Liver (tissue), 9 donors: ENCODE results near the gene NUCKS1. TPM values are rescaled to one million over a fixed set of nuclear protein-coding genes. Genes with fewer than 3 reads are reported as not detected.

ENCODE experiments used
- DNase-seq: peaks from one replicate; pipeline ENCODE4 v3.0.0-alpha.2; 2017; ENCODE audit warnings: low spot score
- H3K27ac ChIP-seq, 2 donors: one replicate each; pipeline ENCODE4 v1.7.0; 2013; ENCODE audit warnings: inconsistent platforms in 2 of 2, low read length in 2 of 2, control low read depth in 1 of 2, low read depth in 1 of 2, mild to moderate bottlenecking in 1 of 2
- H3K27me3 ChIP-seq, 4 donors: one replicate each; pipeline versions ENCODE4 v1.6.1 to v1.7.0; 2013; ENCODE audit warnings: low read length in 3 of 4, inconsistent platforms in 1 of 4, mild to moderate bottlenecking in 1 of 4, moderate library complexity in 1 of 4; ENCODE audit not compliant: control insufficient read depth in 4 of 4, insufficient read depth in 4 of 4
- H3K36me3 ChIP-seq, 4 donors: one replicate each; pipeline versions ENCODE4 v1.6.1 to v1.7.0; 2013; ENCODE audit warnings: low read length in 3 of 4, mild to moderate bottlenecking in 3 of 4, low read depth in 1 of 4, moderate library complexity in 1 of 4; ENCODE audit not compliant: control insufficient read depth in 4 of 4, insufficient read depth in 3 of 4
- H3K4me1 ChIP-seq, 4 donors: one replicate each; pipeline versions ENCODE4 v1.6.1 to v1.7.0; 2013; ENCODE audit warnings: low read length in 3 of 4, mild to moderate bottlenecking in 3 of 4, moderate library complexity in 1 of 4; ENCODE audit not compliant: control insufficient read depth in 4 of 4, insufficient read depth in 4 of 4
- H3K4me3 ChIP-seq, 3 donors: one replicate each; pipeline versions ENCODE4 v1.6.1 to v1.7.0; 2013; ENCODE audit warnings: low read length in 3 of 3, control low read depth in 1 of 3, low read depth in 1 of 3, mild to moderate bottlenecking in 1 of 3
- H3K9ac ChIP-seq, 2 donors: one replicate each; pipeline ENCODE4 v1.7.0; 2013; ENCODE audit warnings: low read length in 2 of 2, mild to moderate bottlenecking in 2 of 2, moderate library complexity in 2 of 2, control low read depth in 1 of 2, low read depth in 1 of 2
- H3K9me3 ChIP-seq, 4 donors: one replicate each; pipeline versions ENCODE4 v1.6.1 to v1.7.0; 2013; ENCODE audit warnings: low read length in 3 of 4; ENCODE audit not compliant: control insufficient read depth in 4 of 4
- ATF3 ChIP-seq: IDR thresholded peaks from 2 replicates; pipeline ENCODE4 v1.6.1; 2016; ENCODE audit warnings: antibody characterized with exemption
- EGR1 ChIP-seq, 2 donors: IDR thresholded peaks; 2 replicates each; pipeline ENCODE4 v1.6.1; 2016 to 2018; ENCODE audit warnings: antibody characterized with exemption in 2 of 2, low read depth in 2 of 2
- FOXA1 ChIP-seq: IDR thresholded peaks from 2 replicates; pipeline ENCODE4 v1.6.1; 2016; ENCODE audit warnings: antibody characterized with exemption
- FOXA2 ChIP-seq: IDR thresholded peaks from 2 replicates; pipeline ENCODE4 v1.6.1; 2016; ENCODE audit warnings: antibody characterized with exemption
- GABPA ChIP-seq, 2 donors: IDR thresholded peaks in 1 of 2; conservative IDR thresholded peaks in 1 of 2; 2 replicates each; pipeline ENCODE4 v1.6.1; 2016; ENCODE audit warnings: antibody characterized with exemption in 2 of 2, mild to moderate bottlenecking in 1 of 2, moderate library complexity in 1 of 2
- HNF4A ChIP-seq, 2 donors: conservative IDR thresholded peaks; 2 replicates each; pipeline ENCODE4 v1.6.1; 2016; ENCODE audit warnings: antibody characterized with exemption in 2 of 2, mild to moderate bottlenecking in 2 of 2
- HNF4G ChIP-seq: IDR thresholded peaks from 2 replicates; pipeline ENCODE4 v1.6.1; 2016; ENCODE audit warnings: antibody characterized with exemption
- JUND ChIP-seq, 2 donors: IDR thresholded peaks; 2 replicates each; pipeline ENCODE4 v1.6.1; 2016; ENCODE audit warnings: antibody characterized with exemption in 2 of 2
- NR2F2 ChIP-seq: IDR thresholded peaks from 2 replicates; pipeline ENCODE4 v1.6.1; 2016; ENCODE audit warnings: antibody characterized with exemption
- RAD21 ChIP-seq, 2 donors: IDR thresholded peaks; 2 replicates each; pipeline ENCODE4 v1.6.1; 2016; ENCODE audit warnings: antibody characterized with exemption in 2 of 2, mild to moderate bottlenecking in 2 of 2
- RXRA ChIP-seq, 2 donors: IDR thresholded peaks; 2 replicates each; pipeline ENCODE4 v1.6.1; 2017 to 2018; ENCODE audit warnings: antibody characterized with exemption in 2 of 2, mild to moderate bottlenecking in 1 of 2
- SP1 ChIP-seq: IDR thresholded peaks from 2 replicates; pipeline ENCODE4 v1.6.1; 2018; ENCODE audit warnings: antibody characterized with exemption, mild to moderate bottlenecking
- TAF1 ChIP-seq: conservative IDR thresholded peaks from 2 replicates; pipeline ENCODE4 v1.6.1; 2016; ENCODE audit warnings: antibody characterized with exemption, mild to moderate bottlenecking
- YY1 ChIP-seq: IDR thresholded peaks from 2 replicates; pipeline ENCODE4 v1.6.1; 2016; ENCODE audit warnings: antibody characterized with exemption, mild to moderate bottlenecking
- ZBTB33 ChIP-seq: IDR thresholded peaks from 2 replicates; pipeline ENCODE4 v1.6.1; 2016; ENCODE audit warnings: antibody characterized with exemption
- WGBS: extraction: QIAGEN DNeasy Blood & Tissue Kit; methylation state at CpG from one replicate; pipeline ENCODE4 v1.1.7; 2013; 5-methylcytosine and 5-hydroxymethylcytosine counted together
- polyA plus RNA-seq, 2 donors: library from polyadenylated mRNA; stranded (reverse) in 1 of 2; unstranded in 1 of 2; fragments of 200-250 nt in 1 of 2; fragments of >200 nt in 1 of 2; fragmentation: Nextera tagmentation in 1 of 2; extraction: Ambion mirVana in 1 of 2; gene quantifications; one replicate each; pipeline versions ENCODE4 v1.2.1 to v1.2.3, GENCODE V29; 2013 to 2015
- total RNA-seq, 2 donors: library from RNA; depleted of rRNA; stranded (reverse); fragments of >200 nt; gene quantifications; one replicate each; pipeline ENCODE4 v1.2.3, GENCODE V29; 2014
- TF ChIP-seq, protein P1 (sequence below): IDR thresholded peaks from 2 replicates; pipeline ENCODE4 v1.6.1; 2016; ENCODE audit warnings: antibody characterized with exemption
- TF ChIP-seq, protein P2 (sequence below): IDR thresholded peaks from 2 replicates; pipeline ENCODE4 v1.6.1; 2016; ENCODE audit warnings: antibody characterized with exemption, mild to moderate bottlenecking
- TF ChIP-seq, protein P3 (sequence below): fragments of 150-350 bp; IDR thresholded peaks from 2 replicates; pipeline ENCODE4 v1.5.1; 2017; ENCODE audit warnings: improper control_type of control experiment, low read depth, low read length; ENCODE audit not compliant: missing input control
- donor health status: healthy.
- donor health status: healthy.
- donor health status: healthy.
- donor health status: healthy.
- donor health status: healthy.

NUCKS1 gene
- total and polyA plus RNA-seq, 4 donors = 27.0 to 86.1 (median 42.6) TPM

GRCh38 chr1:205714190-205714905 is 35.6 kb downstream of the NUCKS1 start:
- Histone ChIP-seq H3K27ac (peak overlapping the region; percentile 87 to 91), H3K36me3 (peaks cover 0 to 20% (median 9%) of the 10 kb centered on the region in 4 donors), H3K4me1 (peaks cover 9 to 74% (median 65%) of the 10 kb centered on the region in 4 donors), H3K27me3 (no peaks in the 10 kb centered on the region), H3K9me3 (no peaks in the 10 kb centered on the region), H3K9ac (peak overlapping the region in 1 of 2 donors; percentile 86), H3K4me3 (no peak overlapping the region)
- DNase-seq = no peak
- peak; percentile 71 for TF ChIP-seq ZBTB33
- TF ChIP-seq, protein P1, sequence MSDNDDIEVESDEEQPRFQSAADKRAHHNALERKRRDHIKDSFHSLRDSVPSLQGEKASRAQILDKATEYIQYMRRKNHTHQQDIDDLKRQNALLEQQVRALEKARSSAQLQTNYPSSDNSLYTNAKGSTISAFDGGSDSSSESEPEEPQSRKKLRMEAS = peak; percentile 76
- peak in 1 of 2 donors; percentile 71 for TF ChIP-seq JUND (IDR thresholded peaks at IDR 0.05)
- TF ChIP-seq GABPA (IDR thresholded peaks at IDR 0.05 in 1 of 2, conservative IDR thresholded peaks at IDR 0.05 in 1 of 2) = no peak
- peak; percentile 84 to 93 for TF ChIP-seq RXRA (IDR thresholded peaks at IDR 0.05)
- TF ChIP-seq SP1 = peak; percentile 68
- TF ChIP-seq HNF4G = no peak
- TF ChIP-seq, protein P2, sequence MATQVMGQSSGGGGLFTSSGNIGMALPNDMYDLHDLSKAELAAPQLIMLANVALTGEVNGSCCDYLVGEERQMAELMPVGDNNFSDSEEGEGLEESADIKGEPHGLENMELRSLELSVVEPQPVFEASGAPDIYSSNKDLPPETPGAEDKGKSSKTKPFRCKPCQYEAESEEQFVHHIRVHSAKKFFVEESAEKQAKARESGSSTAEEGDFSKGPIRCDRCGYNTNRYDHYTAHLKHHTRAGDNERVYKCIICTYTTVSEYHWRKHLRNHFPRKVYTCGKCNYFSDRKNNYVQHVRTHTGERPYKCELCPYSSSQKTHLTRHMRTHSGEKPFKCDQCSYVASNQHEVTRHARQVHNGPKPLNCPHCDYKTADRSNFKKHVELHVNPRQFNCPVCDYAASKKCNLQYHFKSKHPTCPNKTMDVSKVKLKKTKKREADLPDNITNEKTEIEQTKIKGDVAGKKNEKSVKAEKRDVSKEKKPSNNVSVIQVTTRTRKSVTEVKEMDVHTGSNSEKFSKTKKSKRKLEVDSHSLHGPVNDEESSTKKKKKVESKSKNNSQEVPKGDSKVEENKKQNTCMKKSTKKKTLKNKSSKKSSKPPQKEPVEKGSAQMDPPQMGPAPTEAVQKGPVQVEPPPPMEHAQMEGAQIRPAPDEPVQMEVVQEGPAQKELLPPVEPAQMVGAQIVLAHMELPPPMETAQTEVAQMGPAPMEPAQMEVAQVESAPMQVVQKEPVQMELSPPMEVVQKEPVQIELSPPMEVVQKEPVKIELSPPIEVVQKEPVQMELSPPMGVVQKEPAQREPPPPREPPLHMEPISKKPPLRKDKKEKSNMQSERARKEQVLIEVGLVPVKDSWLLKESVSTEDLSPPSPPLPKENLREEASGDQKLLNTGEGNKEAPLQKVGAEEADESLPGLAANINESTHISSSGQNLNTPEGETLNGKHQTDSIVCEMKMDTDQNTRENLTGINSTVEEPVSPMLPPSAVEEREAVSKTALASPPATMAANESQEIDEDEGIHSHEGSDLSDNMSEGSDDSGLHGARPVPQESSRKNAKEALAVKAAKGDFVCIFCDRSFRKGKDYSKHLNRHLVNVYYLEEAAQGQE = peak; percentile 77
- TF ChIP-seq EGR1 (IDR thresholded peaks at IDR 0.05; ENCODE audit: low read depth in 2 of 2) = peak in 1 of 2 donors; percentile 58
- TF ChIP-seq FOXA1 = peak; percentile 74
- TF ChIP-seq YY1 = peak; percentile 66
- peak; percentile 39 for TF ChIP-seq ATF3
- TF ChIP-seq, protein P3, sequence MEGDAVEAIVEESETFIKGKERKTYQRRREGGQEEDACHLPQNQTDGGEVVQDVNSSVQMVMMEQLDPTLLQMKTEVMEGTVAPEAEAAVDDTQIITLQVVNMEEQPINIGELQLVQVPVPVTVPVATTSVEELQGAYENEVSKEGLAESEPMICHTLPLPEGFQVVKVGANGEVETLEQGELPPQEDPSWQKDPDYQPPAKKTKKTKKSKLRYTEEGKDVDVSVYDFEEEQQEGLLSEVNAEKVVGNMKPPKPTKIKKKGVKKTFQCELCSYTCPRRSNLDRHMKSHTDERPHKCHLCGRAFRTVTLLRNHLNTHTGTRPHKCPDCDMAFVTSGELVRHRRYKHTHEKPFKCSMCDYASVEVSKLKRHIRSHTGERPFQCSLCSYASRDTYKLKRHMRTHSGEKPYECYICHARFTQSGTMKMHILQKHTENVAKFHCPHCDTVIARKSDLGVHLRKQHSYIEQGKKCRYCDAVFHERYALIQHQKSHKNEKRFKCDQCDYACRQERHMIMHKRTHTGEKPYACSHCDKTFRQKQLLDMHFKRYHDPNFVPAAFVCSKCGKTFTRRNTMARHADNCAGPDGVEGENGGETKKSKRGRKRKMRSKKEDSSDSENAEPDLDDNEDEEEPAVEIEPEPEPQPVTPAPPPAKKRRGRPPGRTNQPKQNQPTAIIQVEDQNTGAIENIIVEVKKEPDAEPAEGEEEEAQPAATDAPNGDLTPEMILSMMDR = no peak
- TF ChIP-seq TAF1 = no peak
- TF ChIP-seq RAD21 (IDR thresholded peaks at IDR 0.05) = peak; percentile 41 to 45
- peak; percentile 42 for TF ChIP-seq FOXA2
- no peak for TF ChIP-seq NR2F2
- peak; percentile 74 to 87 for TF ChIP-seq HNF4A (conservative IDR thresholded peaks at IDR 0.05)
- 38% methylated on average over 5 of the region's 5 CpGs for WGBS
